ENCODE data around the gene IER5L. TPM values are rescaled to one million over a fixed set of nuclear protein-coding genes. Genes with fewer than 3 reads are reported as not detected.

IER5L gene
- total and polyA plus RNA-seq, 2 donors (not counting 3 experiments of a cell fraction or from before 2014, with no cell fraction given) = 5.3 to 12.3 TPM

- intact Hi-C loops (cut with micrococcal nuclease) (no loop called here), dilution Hi-C loops (cut with MboI; ENCODE audit: extremely low pct_ligation_motif_present, low sequenced_read_pairs) (no loop called here)
- no peak overlapping the region for H3K4me2 ChIP-seq (ENCODE audit: insufficient read depth, low read length)
- TF ChIP-seq MAX (IDR thresholded peaks at IDR 0.05; ENCODE audit: insufficient read depth, insufficient read length) (no peak), MYC (IDR thresholded peaks at IDR 0.05; ENCODE audit: low read depth, low read length) (no peak), JUN (IDR thresholded peaks at IDR 0.05; ENCODE audit: borderline replicate concordance, insufficient read depth, insufficient read length, low read depth) (no peak)
- FAIRE-seq (no peak), DNase-seq (ENCODE audit: low read depth, low spot score) (no peak)
- no peak overlapping the region for H3K9ac ChIP-seq (replicated peaks; ENCODE audit: extremely low read depth, insufficient read depth, low read length)
- H3K27ac ChIP-seq (ENCODE audit: insufficient read depth, low read depth, low read length) = no peak overlapping the region
- no peaks in the 10 kb centered on the region for H3K9me3 ChIP-seq (replicated peaks; ENCODE audit: control insufficient read depth, insufficient read depth, low read length)
- H3K4me1 ChIP-seq (ENCODE audit: control insufficient read depth, extremely low read depth, insufficient read depth, low read length) = peaks cover 16% of the 10 kb centered on the region
- H3K79me2 ChIP-seq (ENCODE audit: control insufficient read depth, insufficient read depth, low read length) = peaks cover 6% of the 10 kb centered on the region
- no TSS peak for BruUV-seq (replicated peaks)
- H3K36me3 ChIP-seq (ENCODE audit: control insufficient read depth in 2 of 2, extremely low read depth in 1 of 2, insufficient read depth in 2 of 2, low read length in 2 of 2) = peaks cover 2 to 23% of the 10 kb centered on the region in 2 experiments
- POLR2A ChIA-PET = interaction anchor here (1.3 kb wide), 1 partner anchor 18 kb away, joined by 3 read pairs; the partner anchor contains the start of gene CRAT
- H3K9me1 ChIP-seq (replicated peaks; ENCODE audit: control insufficient read depth, extremely low read depth, insufficient read depth, low read length) = no peaks in the 10 kb centered on the region
- no peaks in the 10 kb centered on the region for H3K27me3 ChIP-seq (ENCODE audit: control insufficient read depth in 2 of 2, insufficient read depth in 2 of 2, low read length in 2 of 2)
- no peak overlapping the region for H2AFZ ChIP-seq (ENCODE audit: low read depth, low read length)
- CTCF ChIA-PET = interaction anchor here (0.6 to 12.6 kb wide), 4 partner anchors 10 to 494 kb away, joined by 4 to 232 read pairs (median 14); partner anchors contain the start of genes C9orf50 and NTMT1
- no peak overlapping the region for H3K4me3 ChIP-seq (replicated peaks in 1 of 3; ENCODE audit: insufficient read depth in 1 of 3, low read depth in 1 of 3, low read length in 3 of 3)
- H4K20me1 ChIP-seq (replicated peaks; ENCODE audit: control insufficient read depth, extremely low read depth, insufficient read depth, low read length) = no peaks in the 10 kb centered on the region
Observed at GRCh38 chr9:129128689-129129088, 49.4 kb downstream of the IER5L start.

- no TSS peak for BruUV-seq (replicated peaks)
- Histone ChIP-seq H3K79me2 (ENCODE audit: control insufficient read depth, insufficient read depth, low read length) (peaks cover 6% of the 10 kb centered on the region), H3K4me2 (ENCODE audit: insufficient read depth, low read length) (no peak overlapping the region), H3K9me3 (replicated peaks; ENCODE audit: control insufficient read depth, insufficient read depth, low read length) (no peaks in the 10 kb centered on the region), H4K20me1 (replicated peaks; ENCODE audit: control insufficient read depth, extremely low read depth, insufficient read depth, low read length) (no peaks in the 10 kb centered on the region), H3K9me1 (replicated peaks; ENCODE audit: control insufficient read depth, extremely low read depth, insufficient read depth, low read length) (no peaks in the 10 kb centered on the region), H2AFZ (ENCODE audit: low read depth, low read length) (no peak overlapping the region), H3K27ac (ENCODE audit: insufficient read depth, low read depth, low read length) (peak overlapping the region; percentile 6), H3K27me3 (ENCODE audit: control insufficient read depth in 2 of 2, insufficient read depth in 2 of 2, low read length in 2 of 2) (no peaks in the 10 kb centered on the region), H3K4me3 (replicated peaks in 1 of 3; ENCODE audit: insufficient read depth in 1 of 3, low read depth in 1 of 3, low read length in 3 of 3) (no peak overlapping the region), H3K4me1 (ENCODE audit: control insufficient read depth, extremely low read depth, insufficient read depth, low read length) (peaks cover 16% of the 10 kb centered on the region), H3K9ac (replicated peaks; ENCODE audit: extremely low read depth, insufficient read depth, low read length) (no peak overlapping the region), H3K36me3 (ENCODE audit: control insufficient read depth in 2 of 2, extremely low read depth in 1 of 2, insufficient read depth in 2 of 2, low read length in 2 of 2) (peaks cover 2 to 29% of the 10 kb centered on the region in 2 experiments)
- FAIRE-seq = peak; percentile 86
- dilution Hi-C loops (cut with MboI; ENCODE audit: extremely low pct_ligation_motif_present, low sequenced_read_pairs) = no loop called here
- peak; percentile 62 for DNase-seq (ENCODE audit: low read depth, low spot score)
- CTCF ChIA-PET = interaction anchor here (0.9 to 12.6 kb wide), 4 partner anchors 12 to 496 kb away, joined by 3 to 232 read pairs (median 14); partner anchors contain the start of genes C9orf50 and NTMT1
- TF ChIP-seq GATA2 (IDR thresholded peaks at IDR 0.05; ENCODE audit: insufficient read depth, insufficient read length, low read depth, low read length) (peak; percentile 46), POLR2A (IDR thresholded peaks at IDR 0.05; ENCODE audit: low read depth, low read length) (no peak)
- intact Hi-C loops (cut with micrococcal nuclease) = no loop called here
- POLR2A ChIA-PET = interaction anchor here (1.0 kb wide), 1 partner anchor 12 kb away, joined by 3 read pairs; no protein-coding TSS in a partner anchor
Observed at GRCh38 chr9:129126749-129127618, 51.1 kb downstream of the IER5L start.

Other genes starting within 250 kb of the IER5L start
- 18.8 and 22.3 TPM in 2 replicates for gene DOLK, start 230.7 kb downstream of the IER5L start, total RNA-seq
- gene DOLK, start 230.7 kb downstream of the IER5L start, polyA plus RNA-seq = 59.8 and 71.6 TPM in 2 replicates
- gene NUP188, start 230.6 kb downstream of the IER5L start, total RNA-seq = 62.1 and 66.2 TPM in 2 replicates
- 62.7 TPM in 2 replicates for gene NUP188, start 230.6 kb downstream of the IER5L start, polyA plus RNA-seq
- 55.8 and 58.8 TPM in 2 replicates for gene SH3GLB2, start 149.9 kb downstream of the IER5L start, total RNA-seq
- 77.5 and 91.9 TPM in 2 replicates for gene SH3GLB2, start 149.9 kb downstream of the IER5L start, polyA plus RNA-seq
- 28.0 and 29.5 TPM in 2 replicates for gene MIGA2, start 141.6 kb downstream of the IER5L start, total RNA-seq
- gene MIGA2, start 141.6 kb downstream of the IER5L start, polyA plus RNA-seq = 27.7 and 28.0 TPM in 2 replicates
- 17.7 and 26.6 TPM in 2 replicates for gene DOLPP1, start 97.2 kb downstream of the IER5L start, total RNA-seq
- gene DOLPP1, start 97.2 kb downstream of the IER5L start, polyA plus RNA-seq = 28.3 and 32.4 TPM in 2 replicates
- 34.2 and 36.8 TPM in 2 replicates for gene CRAT, start 67.5 kb downstream of the IER5L start, total RNA-seq
- 55.3 and 65.2 TPM in 2 replicates for gene CRAT, start 67.5 kb downstream of the IER5L start, polyA plus RNA-seq
- 121 and 123 TPM in 2 replicates for gene PTPA, start 66.8 kb downstream of the IER5L start, total RNA-seq
- 97.7 and 108 TPM in 2 replicates for gene PTPA, start 66.8 kb downstream of the IER5L start, polyA plus RNA-seq

Measured in endothelial cell of umbilical vein (primary cell).